ENCODE results near the gene CACNA1C. TPM values are rescaled to one million over a fixed set of nuclear protein-coding genes. Genes with fewer than 3 reads are reported as not detected.

The CACNA1C gene
- total RNA-seq, 2 donors from 2014 or later: 0.05 to 0.31 TPM

DNA sequence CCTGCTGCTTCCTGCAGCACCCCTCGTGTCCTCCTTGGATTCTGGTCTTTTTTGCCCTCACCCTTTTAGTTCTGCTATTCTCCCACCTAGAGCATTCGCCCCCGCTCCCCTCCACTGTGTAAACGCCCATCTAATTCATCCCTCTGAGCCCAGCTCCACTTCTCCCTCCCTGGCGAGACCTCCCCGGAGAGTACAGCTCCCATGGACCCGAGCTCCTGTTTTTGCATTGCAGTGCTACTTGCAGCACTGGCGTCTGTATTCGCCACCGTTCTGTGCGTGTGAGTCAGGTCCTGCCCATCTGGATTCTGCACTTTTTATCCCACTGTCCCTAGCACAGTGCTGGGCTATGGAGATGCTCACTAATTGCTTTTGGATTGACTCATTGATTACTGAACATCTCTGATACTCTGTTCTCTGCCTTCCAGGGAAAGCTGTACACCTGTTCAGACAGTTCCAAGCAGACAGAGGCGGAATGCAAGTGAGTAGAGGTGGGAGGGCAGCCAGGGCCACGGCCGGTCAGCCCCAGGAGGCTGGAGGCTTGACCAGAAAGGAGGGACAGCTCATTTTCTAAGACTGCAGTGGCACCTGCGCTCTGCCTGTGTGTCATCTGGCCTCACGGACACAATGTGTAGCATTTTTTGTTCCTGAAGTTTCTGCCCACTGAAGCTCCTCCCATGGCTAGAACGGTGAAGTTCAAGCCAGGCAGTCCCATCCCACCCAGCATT lies 553.6 kb downstream of the CACNA1C start:
- no peak for DNase-seq (ENCODE audit: low spot score in 2 of 2)
- Mint-ChIP-seq H3K9me3 (no peaks in the 10 kb centered on the region), H3K27ac (no peak overlapping the region), H3K36me3 (no peaks in the 10 kb centered on the region)
- no peak for ATAC-seq

DNA sequence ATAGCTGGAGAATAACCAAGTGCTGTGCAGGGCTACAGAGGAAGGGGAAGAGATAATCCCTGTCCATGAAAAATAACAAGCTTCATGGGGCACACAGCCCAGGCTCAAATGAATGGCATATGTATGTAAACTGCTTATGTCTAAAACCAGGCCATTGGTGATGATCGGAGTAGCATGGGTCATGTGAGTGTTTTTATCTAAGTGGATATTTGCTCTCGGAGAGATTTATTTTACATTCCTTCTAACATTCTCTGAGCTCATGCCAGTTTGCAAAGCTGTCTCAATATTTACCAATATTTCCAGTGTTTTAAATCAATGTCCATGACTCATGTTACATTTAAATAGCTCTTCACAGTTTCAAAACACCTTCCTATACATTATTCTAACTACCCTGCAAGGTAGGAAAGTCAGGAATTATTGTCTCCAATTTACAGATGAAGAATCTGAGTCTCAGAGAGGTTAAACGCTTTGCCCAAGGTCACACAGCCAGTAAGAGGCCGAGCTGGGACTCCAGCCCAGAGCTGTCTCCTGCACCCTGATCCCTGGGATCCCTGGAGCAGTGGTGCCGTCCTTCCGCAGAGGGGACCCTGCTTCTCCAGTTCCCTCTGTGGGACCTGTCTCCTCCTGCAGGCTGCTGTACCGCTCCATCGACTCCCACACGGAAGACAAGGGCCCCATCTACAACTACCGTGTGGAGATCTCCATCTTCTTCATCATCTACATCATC lies 555.3 kb downstream of the CACNA1C start:
- no peak overlapping the region for H3K27ac Mint-ChIP-seq
- ATAC-seq: no peak

DNA sequence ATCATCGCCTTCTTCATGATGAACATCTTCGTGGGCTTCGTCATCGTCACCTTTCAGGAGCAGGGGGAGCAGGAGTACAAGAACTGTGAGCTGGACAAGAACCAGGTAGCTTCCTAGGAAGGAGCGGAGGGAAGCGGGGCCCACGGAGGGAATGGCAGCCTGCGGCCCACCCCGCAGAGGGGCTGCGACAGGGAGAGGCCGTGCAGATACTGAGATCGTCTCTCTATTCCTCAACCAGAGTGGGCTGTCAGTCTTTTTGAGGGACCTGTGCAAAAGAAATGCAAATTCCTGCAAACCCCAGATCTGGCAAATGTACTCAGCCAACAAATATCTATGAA lies 555.8 kb downstream of the CACNA1C start:
- no peak overlapping the region for H3K27ac Mint-ChIP-seq
- DNase-seq (ENCODE audit: low spot score in 2 of 2) (no peak), ATAC-seq (no peak)
- no peaks in the 10 kb centered on the region for H3K9me3 Mint-ChIP-seq
- no peaks in the 10 kb centered on the region for H3K36me3 Mint-ChIP-seq

More for the DNA sequence above, 555.3 kb downstream of the CACNA1C start:
- H3K36me3 Mint-ChIP-seq: no peaks in the 10 kb centered on the region
- H3K9me3 Mint-ChIP-seq: no peaks in the 10 kb centered on the region
- no peak for DNase-seq (ENCODE audit: low spot score in 2 of 2)

DNA sequence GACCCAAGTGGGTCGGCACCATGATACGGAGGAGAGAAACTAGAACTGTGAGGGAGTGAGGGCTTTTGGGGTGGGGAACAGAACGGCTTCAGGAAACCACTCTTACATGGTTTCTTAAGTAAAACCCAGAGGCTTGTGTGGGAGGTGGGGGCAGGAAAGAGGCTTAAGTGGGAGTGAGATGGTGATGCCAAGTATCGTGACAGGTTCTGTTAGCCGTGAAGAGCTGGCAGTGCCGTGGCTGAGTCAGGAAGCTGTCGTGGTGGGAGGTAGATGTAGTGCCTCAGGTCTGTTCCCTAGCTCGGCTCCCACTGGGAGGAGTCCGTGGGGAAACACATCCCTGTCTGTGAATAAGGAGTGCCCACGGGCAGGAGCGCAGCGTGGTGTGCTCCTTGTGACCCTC lies 556.2 kb downstream of the CACNA1C start:
- DNase-seq (ENCODE audit: low spot score in 2 of 2) (no peak), ATAC-seq (no peak)
- H3K27ac Mint-ChIP-seq: no peak overlapping the region
- no peaks in the 10 kb centered on the region for H3K36me3 Mint-ChIP-seq
- no peaks in the 10 kb centered on the region for H3K9me3 Mint-ChIP-seq

DNA sequence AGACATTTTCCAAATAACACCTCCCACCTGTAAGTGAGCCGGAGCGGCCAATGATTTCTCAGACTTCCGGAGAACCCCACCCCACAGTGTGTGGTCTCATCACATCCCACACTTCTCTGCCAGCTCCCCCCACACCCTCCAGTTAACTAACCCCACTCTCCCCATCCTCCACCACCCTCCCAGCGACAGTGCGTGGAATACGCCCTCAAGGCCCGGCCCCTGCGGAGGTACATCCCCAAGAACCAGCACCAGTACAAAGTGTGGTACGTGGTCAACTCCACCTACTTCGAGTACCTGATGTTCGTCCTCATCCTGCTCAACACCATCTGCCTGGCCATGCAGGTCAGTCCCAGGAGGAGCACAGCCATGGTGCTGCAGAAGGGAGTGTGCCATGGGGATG lies 557.6 kb downstream of the CACNA1C start:
- no peak for DNase-seq (ENCODE audit: low spot score in 2 of 2)
- Mint-ChIP-seq H3K27ac (no peak overlapping the region), H3K9me3 (no peaks in the 10 kb centered on the region), H3K36me3 (no peaks in the 10 kb centered on the region)
- ATAC-seq: no peak

DNA sequence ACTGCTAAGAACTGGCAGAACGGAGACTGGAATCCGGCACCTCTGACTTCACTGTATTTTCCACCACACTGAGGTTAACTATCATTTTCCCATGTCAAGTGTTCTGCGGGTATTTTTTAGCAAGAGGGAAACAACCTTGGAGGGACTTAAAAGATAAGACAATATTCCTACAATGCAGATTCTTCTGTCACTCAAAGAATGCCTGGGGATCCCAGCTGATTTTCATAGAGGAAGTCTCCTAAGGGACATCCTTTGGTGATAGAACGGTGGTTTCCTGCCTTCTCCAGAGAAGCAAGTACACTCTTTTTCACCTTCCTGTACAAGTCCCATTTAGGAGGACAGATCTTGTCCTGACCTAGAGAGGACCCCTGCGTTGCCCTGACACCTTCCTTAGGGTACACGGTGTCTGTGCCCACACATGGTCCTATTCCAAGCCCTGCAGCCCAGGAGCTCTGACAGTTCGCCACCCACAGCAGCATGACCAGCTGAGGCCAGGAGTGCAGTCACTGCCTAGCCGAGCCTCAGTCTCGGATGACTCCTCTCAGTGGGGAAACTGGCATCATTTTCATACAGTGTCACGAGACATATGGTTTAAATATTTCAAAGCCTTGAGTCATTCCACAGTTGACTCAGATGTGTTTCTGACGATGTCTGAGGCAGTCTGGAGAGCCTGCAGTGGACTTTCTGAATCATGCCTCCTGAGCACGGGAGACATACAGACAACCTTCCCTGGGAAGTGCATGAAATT lies 560.7 kb downstream of the CACNA1C start:
- Mint-ChIP-seq H3K36me3 (no peaks in the 10 kb centered on the region), H3K27ac (peak overlapping the region in 1 of 2 donors; percentile 29), H3K9me3 (no peaks in the 10 kb centered on the region)
- ATAC-seq (peak; percentile 98 to 99), DNase-seq (ENCODE audit: low spot score in 2 of 2) (peak; percentile 49 to 60)

DNA sequence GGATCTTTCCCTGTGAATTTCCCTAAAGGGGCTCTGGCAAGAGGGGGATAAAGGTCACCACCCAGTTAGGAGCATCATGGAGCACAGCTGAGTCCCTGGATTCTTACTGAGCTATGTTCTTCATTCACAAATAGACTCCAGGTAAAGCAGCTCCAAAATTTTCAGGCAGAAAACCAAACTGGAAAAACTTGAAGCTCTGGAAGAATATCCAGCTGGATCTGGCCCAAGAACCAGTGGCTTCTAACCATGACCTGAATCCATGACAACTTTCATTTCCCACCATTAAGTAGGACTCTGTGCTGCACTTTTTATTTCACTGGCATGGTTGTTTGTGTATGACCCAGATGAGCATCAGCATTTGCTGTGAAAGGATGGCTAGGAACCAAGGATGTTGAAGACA lies 561.6 kb downstream of the CACNA1C start:
- DNase-seq (ENCODE audit: low spot score in 2 of 2): no peak
- H3K9me3 Mint-ChIP-seq: no peaks in the 10 kb centered on the region
- H3K36me3 Mint-ChIP-seq: no peaks in the 10 kb centered on the region

DNA sequence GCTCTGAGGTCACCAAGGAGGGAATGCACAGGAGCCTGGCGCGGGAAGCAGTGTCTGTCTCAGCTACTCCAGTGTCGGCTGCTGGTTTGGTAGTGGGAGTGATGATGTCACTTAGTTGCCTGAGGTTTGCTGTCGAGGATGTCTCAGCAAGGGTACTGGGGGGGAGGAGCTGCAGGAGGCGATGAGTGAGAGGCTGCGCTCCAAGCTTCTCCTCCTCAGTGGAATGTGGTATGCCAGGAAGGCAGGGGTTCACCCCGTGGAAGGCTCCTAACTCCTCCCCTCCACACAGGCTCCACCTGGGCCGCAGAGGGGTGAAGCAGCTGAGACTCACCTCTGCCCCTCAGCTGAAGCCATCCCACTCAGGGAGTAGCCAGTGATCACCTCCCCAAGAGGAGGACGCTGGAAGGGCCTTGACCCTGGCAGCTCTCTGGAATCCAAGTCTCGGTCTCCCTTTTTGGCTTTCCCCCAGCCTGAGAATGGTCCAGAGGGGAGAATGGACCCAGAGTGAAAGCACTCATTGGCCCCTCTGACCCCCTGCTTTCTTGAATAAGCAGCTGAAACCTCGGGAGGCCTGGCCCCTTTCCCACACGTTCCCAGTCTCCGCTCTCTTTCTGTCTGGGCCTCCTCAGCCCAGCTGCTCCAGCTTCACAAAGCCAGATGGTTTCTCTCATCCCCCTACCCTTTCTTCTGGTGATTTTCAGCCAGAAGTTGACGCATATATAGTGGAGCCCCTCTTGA lies 563.0 kb downstream of the CACNA1C start:
- DNase-seq (ENCODE audit: low spot score in 2 of 2) (no peak), ATAC-seq (no peak)
- Mint-ChIP-seq H3K36me3 (no peaks in the 10 kb centered on the region), H3K9me3 (no peaks in the 10 kb centered on the region), H3K27ac (no peak overlapping the region)

More for the DNA sequence above, 561.6 kb downstream of the CACNA1C start:
- ATAC-seq: no peak
- peak overlapping the region in 1 of 2 donors; percentile 29 for H3K27ac Mint-ChIP-seq

DNA sequence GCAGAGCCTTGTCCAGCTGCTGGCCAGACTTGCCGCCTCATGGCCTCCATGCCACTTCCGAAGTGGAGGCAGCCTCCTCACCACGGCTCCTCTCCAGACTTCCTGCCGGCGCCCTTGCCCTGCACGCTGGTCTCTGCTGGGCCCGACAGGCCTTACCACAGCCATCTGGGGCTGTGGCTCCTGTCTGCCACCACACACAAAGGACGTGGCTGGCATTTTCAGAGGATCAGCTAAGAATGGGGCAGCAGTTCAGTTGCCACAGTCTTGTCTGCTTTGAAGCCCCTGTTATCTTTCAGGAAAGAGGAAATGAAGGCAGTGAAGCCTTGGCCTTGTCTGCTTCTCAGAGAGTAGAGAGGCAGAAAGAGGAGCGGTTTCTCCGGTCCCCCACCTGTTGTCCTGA lies 564.0 kb downstream of the CACNA1C start:
- no peaks in the 10 kb centered on the region for H3K9me3 Mint-ChIP-seq
- DNase-seq (ENCODE audit: low spot score in 2 of 2) (no peak), ATAC-seq (no peak)
- no peak overlapping the region for H3K27ac Mint-ChIP-seq
- no peaks in the 10 kb centered on the region for H3K36me3 Mint-ChIP-seq

DNA sequence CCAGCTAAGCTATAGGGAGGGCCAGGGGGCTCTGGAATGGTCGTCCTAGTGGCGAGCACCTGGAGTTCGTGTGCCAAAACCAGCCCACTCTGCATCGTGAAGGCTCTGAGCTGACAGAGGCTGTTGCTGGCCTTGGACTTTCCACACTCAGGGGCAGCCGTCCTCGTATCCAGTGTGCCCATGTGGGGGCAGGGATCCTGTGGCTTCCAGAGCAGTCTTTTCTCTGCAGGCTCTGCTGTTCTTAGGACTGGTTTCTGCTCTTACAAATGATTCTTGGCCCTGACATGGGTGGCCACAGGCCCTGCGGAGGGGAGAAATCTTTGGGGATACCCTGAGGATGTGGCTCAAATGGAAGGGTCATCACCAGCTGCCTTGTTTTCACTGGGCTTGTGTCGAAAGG lies 564.6 kb downstream of the CACNA1C start:
- no peaks in the 10 kb centered on the region for H3K9me3 Mint-ChIP-seq
- ATAC-seq (no peak), DNase-seq (ENCODE audit: low spot score in 2 of 2) (no peak)
- no peaks in the 10 kb centered on the region for H3K36me3 Mint-ChIP-seq
- no peak overlapping the region for H3K27ac Mint-ChIP-seq

DNA sequence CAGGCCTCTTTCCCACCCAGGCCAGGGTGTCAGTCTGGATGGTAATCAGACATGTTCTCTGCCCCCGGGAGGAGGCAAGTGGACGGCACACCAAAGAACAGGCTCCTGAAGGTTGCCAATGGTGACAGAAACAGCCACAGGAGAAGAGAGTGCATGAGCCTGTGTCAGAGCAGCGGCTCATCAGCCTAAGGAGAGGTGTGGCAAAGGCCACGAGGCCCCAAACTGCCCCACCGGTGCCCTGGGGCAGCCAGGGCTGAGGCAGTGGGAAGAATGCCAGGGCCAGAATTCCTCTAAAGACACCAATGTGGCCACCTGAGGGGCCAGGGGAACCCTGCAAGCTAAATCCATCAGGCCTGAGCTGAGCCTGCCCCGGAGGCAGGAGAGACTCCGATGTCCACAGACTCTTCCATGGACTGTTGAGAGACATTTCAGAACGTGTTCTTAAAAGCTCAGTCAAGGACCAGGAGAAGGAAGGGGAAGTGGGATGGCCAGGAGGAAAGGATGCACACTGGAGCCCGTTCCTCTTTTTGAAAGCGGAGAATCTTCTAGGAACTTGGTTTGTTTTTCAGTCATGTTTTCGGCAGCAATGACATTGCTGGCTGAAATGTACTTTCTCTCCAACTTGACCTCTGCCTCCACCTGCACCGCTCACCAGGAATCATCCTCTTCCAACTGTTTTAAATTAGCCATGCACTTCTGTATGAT lies 565.7 kb downstream of the CACNA1C start:
- DNase-seq (ENCODE audit: low spot score in 2 of 2): no peak

DNA sequence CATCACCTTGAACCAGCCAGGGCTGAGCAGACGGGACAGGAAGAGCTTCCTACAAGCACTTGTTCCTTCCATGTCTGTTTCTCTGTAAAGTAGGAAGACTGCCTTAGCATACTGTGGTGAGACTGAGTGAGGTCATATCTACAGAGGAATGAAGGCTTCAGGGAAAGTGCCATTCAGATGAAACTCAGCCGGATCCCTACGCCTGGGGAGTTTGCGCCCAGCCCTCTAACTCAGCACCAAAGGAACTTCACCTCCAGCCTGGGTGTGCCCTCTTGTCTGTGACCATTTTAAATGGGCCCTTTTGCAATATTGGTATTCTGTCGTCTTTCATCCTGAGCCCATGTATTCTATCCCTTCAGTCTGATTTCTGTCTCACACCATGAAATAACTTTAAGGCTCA lies 566.3 kb downstream of the CACNA1C start:
- H3K27ac Mint-ChIP-seq: no peak overlapping the region
- no peaks in the 10 kb centered on the region for H3K9me3 Mint-ChIP-seq
- no peak for ATAC-seq
- no peaks in the 10 kb centered on the region for H3K36me3 Mint-ChIP-seq
- no peak for DNase-seq (ENCODE audit: low spot score in 2 of 2)

More for the DNA sequence above, 565.7 kb downstream of the CACNA1C start:
- no peaks in the 10 kb centered on the region for H3K9me3 Mint-ChIP-seq
- no peak overlapping the region for H3K27ac Mint-ChIP-seq
- no peak for ATAC-seq
- H3K36me3 Mint-ChIP-seq: no peaks in the 10 kb centered on the region

DNA sequence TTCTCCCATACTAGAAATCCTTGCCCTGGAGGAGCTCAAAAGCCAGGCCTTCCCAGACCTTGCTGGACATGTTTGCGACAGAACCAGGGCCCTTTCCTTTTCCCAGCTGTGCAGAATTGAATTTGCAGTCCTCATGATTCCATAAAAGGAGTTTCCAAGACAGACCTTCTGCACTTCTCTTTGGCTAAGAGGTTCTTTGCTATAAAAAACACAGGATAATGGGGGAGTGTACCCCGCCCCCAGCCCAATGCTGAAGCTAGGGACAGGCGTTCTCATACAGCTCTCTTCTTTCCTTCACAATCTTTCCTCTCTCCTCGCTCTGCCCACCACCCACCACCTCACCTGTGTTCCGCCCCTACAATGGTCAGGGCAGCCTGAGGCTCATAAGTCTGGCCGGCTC lies 569.7 kb downstream of the CACNA1C start:
- H3K9me3 Mint-ChIP-seq: no peaks in the 10 kb centered on the region
- H3K36me3 Mint-ChIP-seq: no peaks in the 10 kb centered on the region
- DNase-seq (ENCODE audit: low spot score in 2 of 2): no peak
- no peak for ATAC-seq
- H3K27ac Mint-ChIP-seq: peak overlapping the region in 1 of 2 donors; percentile 47

DNA sequence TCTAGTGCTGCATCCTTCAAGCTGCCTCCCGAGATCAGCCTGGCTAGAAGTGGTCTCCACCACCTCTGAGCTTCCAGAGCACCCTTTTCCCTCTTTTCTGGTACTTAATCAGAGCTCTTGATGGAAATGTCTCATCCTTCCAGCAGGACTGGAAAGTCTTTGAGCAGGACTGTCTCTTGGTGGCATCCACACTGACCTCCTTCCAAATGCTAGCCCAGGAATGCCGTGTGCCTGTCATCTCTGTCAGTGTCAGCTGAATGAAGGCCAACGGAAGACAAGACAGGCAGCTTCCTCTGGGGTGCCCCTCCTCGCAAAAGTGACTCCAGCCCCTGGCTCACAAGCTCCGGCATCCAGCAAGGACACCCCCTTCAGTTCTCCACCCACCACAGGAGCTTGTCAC lies 570.7 kb downstream of the CACNA1C start:
- H3K9me3 Mint-ChIP-seq: no peaks in the 10 kb centered on the region
- H3K36me3 Mint-ChIP-seq: no peaks in the 10 kb centered on the region
- H3K27ac Mint-ChIP-seq: no peak overlapping the region
- ATAC-seq (no peak), DNase-seq (ENCODE audit: low spot score in 2 of 2) (no peak)

DNA sequence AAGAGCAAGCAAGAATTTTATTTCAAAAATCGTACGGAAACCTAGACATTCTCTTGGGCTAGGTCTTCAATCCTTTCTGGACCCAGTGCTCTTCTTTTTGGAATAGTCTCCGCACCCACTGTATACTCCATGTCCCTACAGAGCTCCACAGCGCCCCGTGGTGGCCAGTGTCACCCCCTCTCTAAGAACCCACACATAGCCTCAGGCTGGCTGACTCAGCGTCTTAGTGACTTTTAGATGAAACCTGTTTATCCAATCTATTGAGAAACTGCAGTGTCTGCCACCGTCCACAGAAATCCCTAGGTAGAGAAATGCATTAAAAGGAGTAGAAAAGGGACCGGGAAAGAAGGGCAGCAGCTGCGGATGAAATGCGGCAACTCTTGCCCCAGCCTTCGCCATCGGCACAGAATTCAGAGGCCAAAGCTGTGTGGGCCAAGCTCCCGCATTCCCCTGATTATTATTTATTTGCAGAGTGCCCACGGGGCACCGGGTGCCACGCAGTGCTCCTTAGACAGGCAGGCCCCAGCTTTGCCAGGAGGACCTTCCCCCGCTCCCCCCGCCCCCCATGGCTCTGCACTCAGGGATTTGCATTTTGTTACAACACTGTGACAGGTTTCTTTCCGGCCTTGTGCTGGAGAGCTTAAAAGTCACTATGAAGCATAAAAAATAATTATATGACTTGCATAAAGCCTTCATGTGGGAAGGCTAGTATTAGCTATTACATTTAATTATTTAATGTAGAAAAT lies 571.9 kb downstream of the CACNA1C start:
- H3K27ac Mint-ChIP-seq: no peak overlapping the region
- ATAC-seq (peak in 1 of 2 donors; percentile 58), DNase-seq (ENCODE audit: low spot score in 2 of 2) (peak in 1 of 2 donors; percentile 31)
- H3K9me3 Mint-ChIP-seq: no peaks in the 10 kb centered on the region
- H3K36me3 Mint-ChIP-seq: no peaks in the 10 kb centered on the region

DNA sequence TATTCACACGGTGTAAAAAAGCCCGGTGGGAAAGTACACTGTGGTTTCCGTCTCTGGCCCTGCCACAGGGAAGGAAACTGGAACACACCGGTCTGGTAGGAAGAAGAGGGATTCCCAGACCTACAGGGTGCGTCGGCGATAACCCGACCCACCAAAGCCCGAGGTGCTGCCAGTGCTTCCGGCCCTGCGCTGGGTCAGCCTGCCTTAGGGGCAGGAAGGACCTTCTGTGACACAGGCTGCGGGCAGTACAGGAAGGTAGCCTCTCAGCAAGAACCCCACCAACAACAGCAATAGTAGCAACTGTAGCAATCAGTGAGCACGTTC lies 572.5 kb downstream of the CACNA1C start:
- Mint-ChIP-seq H3K36me3 (no peaks in the 10 kb centered on the region), H3K27ac (no peak overlapping the region), H3K9me3 (no peaks in the 10 kb centered on the region)
- DNase-seq (ENCODE audit: low spot score in 2 of 2) (no peak), ATAC-seq (no peak)

All from activated naive CD4-positive, alpha-beta T cell treated with anti-CD3 and anti-CD28 coated beads, Interleukin-2, amount 50 U/mL, for 72 hours (primary cell).